Lower lobe of right lung (tissue), 2 donors: ENCODE measurements around the gene LRRC4. TPM values are rescaled to one million over a fixed set of nuclear protein-coding genes. Genes with fewer than 3 reads are reported as not detected.

Experiments used
- ATAC-seq, 2 donors: fragments of 200-7000 bp; cut with Tn5 transposase; one replicate each; pipeline ENCODE4 v1.9.1; 2020 to 2022; ENCODE audit warnings: mild to moderate bottlenecking in 2 of 2, moderate library complexity in 2 of 2
- DNase-seq: peaks from one replicate; pipeline ENCODE4 v3.0.0-alpha.2; 2020
- H3K27ac ChIP-seq: fragments of 200-600 bp; one replicate; pipeline ENCODE4 v1.8.0; 2022
- H3K27me3 ChIP-seq: fragments of 200-600 bp; one replicate; pipeline ENCODE4 v1.8.0; 2022; ENCODE audit warnings: low read depth
- H3K36me3 ChIP-seq: fragments of 200-600 bp; one replicate; pipeline ENCODE4 v1.8.0; 2022; ENCODE audit warnings: mild to moderate bottlenecking
- H3K4me1 ChIP-seq: fragments of 200-600 bp; one replicate; pipeline ENCODE4 v1.8.0; 2022
- H3K4me3 ChIP-seq: fragments of 200-600 bp; one replicate; pipeline ENCODE4 v1.8.0; 2022; ENCODE audit warnings: mild to moderate bottlenecking
- H3K9me3 ChIP-seq: fragments of 200-600 bp; one replicate; pipeline ENCODE4 v1.8.0; 2022
- intact Hi-C: fragments of 100-400 bp; cut with DNase I; formaldehyde crosslinking; loops from one replicate; pipeline ENCODE4 v1.11.0; 2022
- total RNA-seq: library from RNA; stranded (reverse); fragmentation: NEBNext Ultra II Directional; extraction: Animal tissue kit (Norgen Biotek cat#: 25700); gene quantifications from one replicate; pipeline ENCODE4 v1.2.1, GENCODE V29; 2021
- TF ChIP-seq, protein P1 (sequence below): fragments of 200-600 bp; IDR thresholded peaks from one replicate; pipeline ENCODE4 v1.8.0; 2022; ENCODE audit warnings: antibody characterized with exemption, mild to moderate bottlenecking
- donor health status: DM: no; HTN: yes; CAD: no; lungs with severe emphysema.

LRRC4 gene
- total RNA-seq, 1 donor from 2014 or later: 12.8 TPM

DNA sequence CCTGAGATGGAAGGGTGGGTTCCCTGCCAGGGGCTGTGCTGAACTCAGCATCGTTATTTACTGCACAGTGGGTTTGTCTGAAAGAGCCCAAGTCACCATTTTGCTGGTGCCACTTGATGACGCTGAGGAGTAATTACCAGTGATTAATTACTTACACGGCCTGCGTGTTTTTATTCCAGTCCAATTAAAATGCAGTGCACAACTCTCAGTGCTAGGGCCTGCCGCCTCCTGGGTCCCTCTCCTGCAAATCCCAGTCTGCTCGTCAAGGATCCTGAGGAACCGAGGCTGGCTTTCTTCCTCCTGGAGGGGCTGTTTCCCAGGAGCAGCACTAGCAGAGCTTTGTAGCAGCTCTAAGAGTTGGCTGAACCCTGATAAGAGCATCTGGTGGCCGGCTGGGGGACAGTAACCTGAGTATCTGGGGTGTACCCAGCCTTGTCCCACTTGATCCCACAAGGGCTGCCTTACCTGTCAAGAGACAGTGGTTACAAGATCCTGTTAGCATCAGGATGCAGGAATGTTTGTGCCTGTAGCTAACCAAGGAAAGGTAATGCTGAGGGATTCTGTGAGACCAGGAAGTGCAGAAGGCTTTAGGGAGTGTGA is 45.1 kb upstream of the LRRC4 start:
- intact Hi-C loops: no loop called here
- ATAC-seq (no peak), DNase-seq (no peak)
- no peak overlapping the region for H3K4me3 ChIP-seq
- H3K4me1 ChIP-seq: peaks cover 8% of the 10 kb centered on the region
- H3K36me3 ChIP-seq: peaks cover 53% of the 10 kb centered on the region
- H3K27ac ChIP-seq: no peak overlapping the region
- no peaks in the 10 kb centered on the region for H3K9me3 ChIP-seq
- H3K27me3 ChIP-seq: no peaks in the 10 kb centered on the region
- TF ChIP-seq, protein P1, sequence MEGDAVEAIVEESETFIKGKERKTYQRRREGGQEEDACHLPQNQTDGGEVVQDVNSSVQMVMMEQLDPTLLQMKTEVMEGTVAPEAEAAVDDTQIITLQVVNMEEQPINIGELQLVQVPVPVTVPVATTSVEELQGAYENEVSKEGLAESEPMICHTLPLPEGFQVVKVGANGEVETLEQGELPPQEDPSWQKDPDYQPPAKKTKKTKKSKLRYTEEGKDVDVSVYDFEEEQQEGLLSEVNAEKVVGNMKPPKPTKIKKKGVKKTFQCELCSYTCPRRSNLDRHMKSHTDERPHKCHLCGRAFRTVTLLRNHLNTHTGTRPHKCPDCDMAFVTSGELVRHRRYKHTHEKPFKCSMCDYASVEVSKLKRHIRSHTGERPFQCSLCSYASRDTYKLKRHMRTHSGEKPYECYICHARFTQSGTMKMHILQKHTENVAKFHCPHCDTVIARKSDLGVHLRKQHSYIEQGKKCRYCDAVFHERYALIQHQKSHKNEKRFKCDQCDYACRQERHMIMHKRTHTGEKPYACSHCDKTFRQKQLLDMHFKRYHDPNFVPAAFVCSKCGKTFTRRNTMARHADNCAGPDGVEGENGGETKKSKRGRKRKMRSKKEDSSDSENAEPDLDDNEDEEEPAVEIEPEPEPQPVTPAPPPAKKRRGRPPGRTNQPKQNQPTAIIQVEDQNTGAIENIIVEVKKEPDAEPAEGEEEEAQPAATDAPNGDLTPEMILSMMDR: no peak

DNA sequence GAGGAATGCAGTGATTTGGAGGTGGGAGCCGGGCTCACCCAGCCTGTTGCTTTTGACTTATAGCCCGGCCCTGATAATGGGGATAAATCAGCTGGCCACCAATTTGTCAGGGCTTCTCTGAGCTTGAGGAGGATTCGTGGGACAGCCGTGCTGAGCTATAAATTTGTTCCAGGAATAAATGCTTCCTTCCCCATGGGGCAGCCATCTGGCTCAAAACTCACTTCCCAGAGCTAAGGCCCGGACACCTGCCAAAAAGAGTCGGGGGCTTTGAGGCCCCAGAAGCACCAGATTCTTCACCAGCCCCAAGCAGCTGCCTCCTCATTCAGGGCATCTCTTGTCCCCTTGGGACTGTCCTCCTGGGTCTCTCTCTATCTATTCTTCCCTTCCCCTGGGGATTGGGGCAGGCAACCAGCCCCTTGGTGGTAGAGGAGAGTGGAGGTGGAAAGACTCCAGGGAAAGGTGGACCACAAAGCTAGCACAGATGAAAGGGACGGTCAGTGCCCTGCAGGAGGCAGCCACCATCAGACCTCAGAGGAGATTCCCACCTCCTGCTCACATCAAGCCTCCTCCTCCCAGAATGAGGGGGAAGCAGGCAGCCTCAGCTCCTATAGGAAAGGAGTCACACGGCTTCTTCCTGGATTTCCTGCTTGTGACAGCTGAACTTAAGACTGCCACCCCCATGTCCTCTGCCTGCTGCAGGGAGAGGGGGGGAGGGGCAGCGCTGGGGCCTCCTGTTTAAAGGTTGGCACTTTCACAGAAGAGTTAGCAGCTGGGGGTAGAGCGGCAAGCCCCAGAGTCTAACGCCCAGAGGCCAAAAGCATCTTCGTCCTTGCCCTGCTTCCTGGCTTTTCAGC is 44.2 kb upstream of the LRRC4 start:
- no peak for ATAC-seq
- no peak overlapping the region for H3K27ac ChIP-seq
- no peaks in the 10 kb centered on the region for H3K27me3 ChIP-seq
- H3K9me3 ChIP-seq: no peaks in the 10 kb centered on the region
- no peak overlapping the region for H3K4me3 ChIP-seq
- intact Hi-C loops: no loop called here
- peaks cover 8% of the 10 kb centered on the region for H3K4me1 ChIP-seq
- peaks cover 46% of the 10 kb centered on the region for H3K36me3 ChIP-seq
- TF ChIP-seq, protein P1: no peak
- DNase-seq: no peak

- ATAC-seq (no peak), DNase-seq (no peak)
- Histone ChIP-seq H3K4me1 (peaks cover 12% of the 10 kb centered on the region), H3K9me3 (no peaks in the 10 kb centered on the region), H3K36me3 (peaks cover 39% of the 10 kb centered on the region), H3K27ac (no peak overlapping the region), H3K4me3 (no peak overlapping the region), H3K27me3 (no peaks in the 10 kb centered on the region)
- intact Hi-C loops: no loop called here
- TF ChIP-seq, protein P1: no peak
Observed at GRCh38 chr7:128074736-128075135, 43.5 kb upstream of the LRRC4 start.

DNA sequence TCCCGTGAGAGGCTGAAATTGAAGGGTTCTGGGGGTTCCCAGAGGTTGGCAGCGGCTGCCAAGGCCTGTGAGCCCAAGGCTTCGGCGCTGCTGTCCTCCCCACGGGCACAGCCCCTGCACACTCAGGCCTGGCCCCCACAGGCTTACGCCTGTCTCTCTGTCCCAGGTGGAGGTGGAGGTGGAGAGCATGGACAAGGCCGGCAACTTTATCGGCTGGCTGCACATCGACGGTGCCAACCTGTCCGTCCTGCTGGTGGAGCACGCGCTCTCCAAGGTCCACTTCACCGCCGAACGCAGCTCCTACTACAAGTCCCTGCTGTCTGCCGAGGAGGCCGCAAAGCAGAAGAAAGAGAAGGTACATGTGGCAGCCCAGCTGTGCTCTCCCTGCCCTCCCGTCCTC is 43.1 kb upstream of the LRRC4 start:
- no peak for DNase-seq
- intact Hi-C loops: no loop called here
- H3K36me3 ChIP-seq: peaks cover 39% of the 10 kb centered on the region

GRCh38 chr7:128073671-128074310 is 42.6 kb upstream of the LRRC4 start:
- H3K36me3 ChIP-seq: peaks cover 38% of the 10 kb centered on the region
- H3K27ac ChIP-seq: no peak overlapping the region
- TF ChIP-seq, protein P1: no peak
- ATAC-seq (no peak), DNase-seq (no peak)
- no peaks in the 10 kb centered on the region for H3K9me3 ChIP-seq
- no peaks in the 10 kb centered on the region for H3K27me3 ChIP-seq
- no peak overlapping the region for H3K4me3 ChIP-seq
- intact Hi-C loops: no loop called here
- peaks cover 14% of the 10 kb centered on the region for H3K4me1 ChIP-seq

More for the DNA sequence above, 43.1 kb upstream of the LRRC4 start:
- Histone ChIP-seq H3K4me3 (no peak overlapping the region), H3K27ac (no peak overlapping the region), H3K4me1 (peaks cover 14% of the 10 kb centered on the region), H3K27me3 (no peaks in the 10 kb centered on the region), H3K9me3 (no peaks in the 10 kb centered on the region)
- ATAC-seq: no peak
- TF ChIP-seq, protein P1: no peak
